Measurements from ENCODE around the gene ZNF267. TPM values are rescaled to one million over a fixed set of nuclear protein-coding genes. Genes with fewer than 3 reads are reported as not detected.
"Not testable (repeated sequence)": the region's sequence is repeated elsewhere in the genome, so short reads cannot be mapped to it uniquely, and the experiment has no call there.

The ZNF267 gene
- total and polyA plus RNA-seq, 2 of the 13 experiments (the other 11 are each of a cell fraction or from before 2014, with no cell fraction given) = 3.0 to 30.0 TPM

- no peak overlapping the region for H2AFZ ChIP-seq (ENCODE audit: low read length)
- POLR2A ChIA-PET = no interaction called here
- peaks cover 39% of the 10 kb centered on the region for H3K79me2 ChIP-seq (ENCODE audit: insufficient read depth, low read length)
- H3K36me3 ChIP-seq (replicated peaks in 1 of 2; ENCODE audit: control insufficient read depth in 1 of 2, insufficient read depth in 2 of 2, low read length in 2 of 2) = peaks cover 23 to 71% of the 10 kb centered on the region in 2 experiments
- no TSS peak for BruUV-seq (replicated peaks)
- in situ Hi-C loops (cut with HindIII; ENCODE audit: extremely low pct_ligation_motif_present, low pct_unique_long_range_greater_than_20kb) = no loop called here
- ATAC-seq = no peak
- no peaks in the 10 kb centered on the region for H3K27me3 ChIP-seq (ENCODE audit: control insufficient read depth in 1 of 2, insufficient read depth in 2 of 2, low read length in 2 of 2)
- no peak for DNase-seq (ENCODE audit: low spot score)
- H3K4me2 ChIP-seq (ENCODE audit: low read depth, low read length) = no peak overlapping the region
- intact Hi-C loops (cut with micrococcal nuclease; ENCODE audit: unreplicated experiment) = no loop called here
- CTCF ChIA-PET (ENCODE audit: low intra/inter-chr PET ratio, low total read pairs) = no interaction called here
- no peaks in the 10 kb centered on the region for H4K20me1 ChIP-seq (ENCODE audit: insufficient read depth, low read length)
- TF ChIP-seq MAFK (conservative IDR thresholded peaks at IDR 0.05 in 1 of 2, IDR thresholded peaks at IDR 0.05 in 1 of 2; ENCODE audit: low read length in 2 of 2) (peak; percentile 50 to 65; a peak in 3 of 4 replicates), SIN3B (IDR thresholded peaks at IDR 0.05; ENCODE audit: low read length) (no peak), PAWR (CRISPR knock-in tag; IDR thresholded peaks at IDR 0.05; ENCODE audit: borderline replicate concordance) (no peak), MAFF (IDR thresholded peaks at IDR 0.05; ENCODE audit: low read depth, low read length) (peak; percentile 20; the same call in 1 of the 2 replicates), BORCS8-MEF2B (CRISPR knock-in tag; IDR thresholded peaks at IDR 0.05) (no peak)
- TF ChIP-seq, protein P1, sequence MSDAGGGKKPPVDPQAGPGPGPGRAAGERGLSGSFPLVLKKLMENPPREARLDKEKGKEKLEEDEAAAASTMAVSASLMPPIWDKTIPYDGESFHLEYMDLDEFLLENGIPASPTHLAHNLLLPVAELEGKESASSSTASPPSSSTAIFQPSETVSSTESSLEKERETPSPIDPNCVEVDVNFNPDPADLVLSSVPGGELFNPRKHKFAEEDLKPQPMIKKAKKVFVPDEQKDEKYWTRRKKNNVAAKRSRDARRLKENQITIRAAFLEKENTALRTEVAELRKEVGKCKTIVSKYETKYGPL (CRISPR knock-in tag; IDR thresholded peaks at IDR 0.05) = no peak
- no peaks in the 10 kb centered on the region for H3K4me1 ChIP-seq (ENCODE audit: insufficient read depth, low read length)
- H3K27ac ChIP-seq (ENCODE audit: extremely low read length, insufficient read depth, low read length) = no peak overlapping the region
- no peak overlapping the region for H3K4me3 ChIP-seq (replicated peaks in 1 of 3; ENCODE audit: insufficient read depth in 1 of 3, low read depth in 2 of 3, low read length in 3 of 3)
- peaks cover 14% of the 10 kb centered on the region for H3K9me3 ChIP-seq (ENCODE audit: low read length)
- no peak for FAIRE-seq
- no peak overlapping the region for H3K9ac ChIP-seq (ENCODE audit: insufficient read depth, low read depth, low read length)
Observed at GRCh38 chr16:31888735-31889134, 15.1 kb downstream of the ZNF267 start.

GRCh38 chr16:31892111-31892510 lies 18.5 kb downstream of the ZNF267 start:
- not testable (repeated sequence) for FAIRE-seq

More at GRCh38 chr16:31892111-31892510, 18.5 kb downstream of the ZNF267 start:
- H2AFZ ChIP-seq (ENCODE audit: low read length); H3K27ac ChIP-seq (ENCODE audit: extremely low read length, insufficient read depth, low read length); H3K4me3 ChIP-seq (replicated peaks in 1 of 3; ENCODE audit: insufficient read depth in 1 of 3, low read depth in 2 of 3, low read length in 3 of 3); BruUV-seq (replicated peaks); in situ Hi-C loops (cut with HindIII; ENCODE audit: extremely low pct_ligation_motif_present, low pct_unique_long_range_greater_than_20kb); intact Hi-C loops (cut with micrococcal nuclease; ENCODE audit: unreplicated experiment); H4K20me1 ChIP-seq (ENCODE audit: insufficient read depth, low read length); POLR2A ChIA-PET; DNase-seq (ENCODE audit: low spot score); H3K9ac ChIP-seq (ENCODE audit: insufficient read depth, low read depth, low read length); H3K27me3 ChIP-seq (ENCODE audit: control insufficient read depth in 1 of 2, insufficient read depth in 2 of 2, low read length in 2 of 2); ATAC-seq; CTCF ChIA-PET (ENCODE audit: low intra/inter-chr PET ratio, low total read pairs); H3K4me2 ChIP-seq (ENCODE audit: low read depth, low read length); H3K4me1 ChIP-seq (ENCODE audit: insufficient read depth, low read length): not testable (repeated sequence)
- peaks cover 32% of the 10 kb centered on the region for H3K79me2 ChIP-seq (ENCODE audit: insufficient read depth, low read length)
- H3K36me3 ChIP-seq (replicated peaks in 1 of 2; ENCODE audit: control insufficient read depth in 1 of 2, insufficient read depth in 2 of 2, low read length in 2 of 2) = peaks cover 29 to 80% of the 10 kb centered on the region in 2 experiments
- TF ChIP-seq ZNF431 (CRISPR knock-in tag; IDR thresholded peaks at IDR 0.05; ENCODE audit: borderline replicate concordance, low read depth) = 0 out of 2 replicates have a peak, but pooled peaks have one; percentile 39
- WGBS (ENCODE audit: low lambda C conversion rate) = 97% methylated on average over 4 of the region's 4 CpGs
- H3K9me3 ChIP-seq (ENCODE audit: low read length) = peaks cover 33% of the 10 kb centered on the region
